GM18526 (cell line): ENCODE measurements around the gene NFKB2.

Experiments
- POLR2A ChIP-seq: IDR thresholded peaks from 3 replicates; pipeline ENCODE4 v1.6.1; 2011; ENCODE audit not compliant: insufficient read length; ENCODE audit errors: extremely low read depth

The NFKB2 gene

GRCh38 chr10:102435529-102436233 lies 40.2 kb downstream of the NFKB2 start:
- peak; percentile 59 for TF ChIP-seq POLR2A

- no peak for TF ChIP-seq POLR2A
Measured at GRCh38 chr10:102436312-102436711, 40.8 kb downstream of the NFKB2 start.

GRCh38 chr10:102437515-102437914 lies 42.0 kb downstream of the NFKB2 start:
- no peak for TF ChIP-seq POLR2A

- no peak for TF ChIP-seq POLR2A
Measured at GRCh38 chr10:102438374-102438773, 42.9 kb downstream of the NFKB2 start.

- no peak for TF ChIP-seq POLR2A
Measured at GRCh38 chr10:102444851-102445250, 49.3 kb downstream of the NFKB2 start.

GRCh38 chr10:102449321-102450123 lies 54.0 kb downstream of the NFKB2 start:
- no peak for TF ChIP-seq POLR2A

GRCh38 chr10:102450124-102450373 lies 54.5 kb downstream of the NFKB2 start:
- no peak for TF ChIP-seq POLR2A

GRCh38 chr10:102450374-102451104 lies 55.0 kb downstream of the NFKB2 start:
- TF ChIP-seq POLR2A = peak; percentile 87

- TF ChIP-seq POLR2A = no peak
Measured at GRCh38 chr10:102451105-102451969, 55.8 kb downstream of the NFKB2 start, which contains the start of gene C10orf95. Gene C10orf95 (minus strand): TSS chr10:102451543. CDS start chr10:102451093, 450 bp downstream.
